Osteoblast (primary cell): ENCODE data around the gene IFT122. TPM values are rescaled to one million over a fixed set of nuclear protein-coding genes. Genes with fewer than 3 reads are reported as not detected.

ENCODE experiments used
- DNase-seq: peaks from one replicate; pipeline ENCODE4 v3.0.0; 2011; ENCODE audit warnings: low spot score, mixed read lengths; ENCODE audit not compliant: insufficient read length; ENCODE audit errors: missing footprints
- H2AFZ ChIP-seq: 2 replicates; pipeline ENCODE4 v1.6.0; 2011; ENCODE audit warnings: mild to moderate bottlenecking, low read length
- H3K27ac ChIP-seq: 2 replicates; pipeline ENCODE4 v1.5.1; 2011; ENCODE audit warnings: mild to moderate bottlenecking, low read depth, low read length, moderate library complexity
- H3K27me3 ChIP-seq: 2 replicates; pipeline ENCODE4 v1.6.0; 2012; ENCODE audit warnings: mild to moderate bottlenecking, control low read depth, inconsistent platforms, low read length, moderate library complexity; ENCODE audit not compliant: insufficient read depth
- H3K36me3 ChIP-seq: 2 replicates; pipeline ENCODE4 v1.5.1; 2011; ENCODE audit warnings: mild to moderate bottlenecking, low read length, control low read depth, moderate library complexity; ENCODE audit not compliant: insufficient read depth
- H3K4me1 ChIP-seq: 2 replicates; pipeline ENCODE4 v1.5.1; 2011; ENCODE audit warnings: mild to moderate bottlenecking, low read length, control low read depth, moderate library complexity; ENCODE audit not compliant: insufficient read depth
- H3K4me2 ChIP-seq: 2 replicates; pipeline ENCODE4 v1.6.0; 2011; ENCODE audit warnings: mild to moderate bottlenecking, low read length; ENCODE audit not compliant: insufficient read depth
- H3K4me3 ChIP-seq: fragments of 200-600 bp; sonication (generic); 3 replicates; pipeline ENCODE4 v1.5.1; 2012; ENCODE audit warnings: mild to moderate bottlenecking, low read length, inconsistent platforms; ENCODE audit not compliant: insufficient read depth
- H3K79me2 ChIP-seq: 2 replicates; pipeline ENCODE4 v1.6.0; 2012; ENCODE audit warnings: mild to moderate bottlenecking, low read length, control low read depth, inconsistent platforms; ENCODE audit not compliant: insufficient read depth
- H3K9me3 ChIP-seq: 2 replicates; pipeline ENCODE4 v1.5.1; 2011; ENCODE audit warnings: low read depth, low read length, control low read depth
- H4K20me1 ChIP-seq: 2 replicates; pipeline ENCODE4 v1.6.0; 2012; ENCODE audit warnings: mild to moderate bottlenecking, low read length, control low read depth; ENCODE audit not compliant: insufficient read depth
- CTCF ChIP-seq: IDR thresholded peaks from 2 replicates; pipeline ENCODE4 v1.5.1; 2011; ENCODE audit warnings: mild to moderate bottlenecking, low read depth, low read length, moderate library complexity; ENCODE audit errors: extremely low read depth
- total RNA-seq: library from RNA; depleted of rRNA; stranded (reverse); fragments of >200 nt; gene quantifications from 2 replicates; pipeline ENCODE4 v1.2.3, GENCODE V29; 2012

Gene IFT122
- total RNA-seq, 1 donor: 30.4 TPM

GRCh38 chr3:129552287-129553050 is 112.4 kb downstream of the IFT122 start:
- H3K4me3 ChIP-seq: no peak overlapping the region
- no peak overlapping the region for H3K4me2 ChIP-seq
- no peaks in the 10 kb centered on the region for H3K9me3 ChIP-seq
- DNase-seq: no peak
- no peaks in the 10 kb centered on the region for H3K4me1 ChIP-seq
- TF ChIP-seq CTCF: no peak
- no peaks in the 10 kb centered on the region for H3K79me2 ChIP-seq
- H2AFZ ChIP-seq: no peak overlapping the region
- no peaks in the 10 kb centered on the region for H4K20me1 ChIP-seq
- no peaks in the 10 kb centered on the region for H3K27me3 ChIP-seq
- H3K27ac ChIP-seq: no peak overlapping the region
- H3K36me3 ChIP-seq: peaks cover 19% of the 10 kb centered on the region

- H3K9me3 ChIP-seq: no peaks in the 10 kb centered on the region
- peaks cover 5% of the 10 kb centered on the region for H3K4me1 ChIP-seq
These were observed 113.1 kb downstream of the IFT122 start for GRCh38 chr3:129553171-129553570.

GRCh38 chr3:129553719-129554118 is 113.7 kb downstream of the IFT122 start:
- Histone ChIP-seq H3K4me2 (no peak overlapping the region), H3K9me3 (no peaks in the 10 kb centered on the region), H4K20me1 (no peaks in the 10 kb centered on the region), H3K79me2 (no peaks in the 10 kb centered on the region), H2AFZ (no peak overlapping the region), H3K27me3 (no peaks in the 10 kb centered on the region), H3K27ac (no peak overlapping the region), H3K4me3 (no peak overlapping the region), H3K36me3 (peaks cover 31% of the 10 kb centered on the region), H3K4me1 (peaks cover 10% of the 10 kb centered on the region)
- TF ChIP-seq CTCF: no peak
- no peak for DNase-seq

More at GRCh38 chr3:129553171-129553570, 113.1 kb downstream of the IFT122 start:
- Histone ChIP-seq H2AFZ (no peak overlapping the region), H3K79me2 (no peaks in the 10 kb centered on the region), H3K36me3 (peaks cover 26% of the 10 kb centered on the region), H3K27me3 (no peaks in the 10 kb centered on the region), H3K27ac (no peak overlapping the region), H3K4me3 (no peak overlapping the region), H3K4me2 (no peak overlapping the region), H4K20me1 (no peaks in the 10 kb centered on the region)
- no peak for TF ChIP-seq CTCF
- no peak for DNase-seq

GRCh38 chr3:129554356-129555152 is 114.5 kb downstream of the IFT122 start:
- no peaks in the 10 kb centered on the region for H3K27me3 ChIP-seq
- no peak overlapping the region for H3K27ac ChIP-seq
- no peak overlapping the region for H3K4me2 ChIP-seq
- H3K9me3 ChIP-seq: no peaks in the 10 kb centered on the region
- no peak overlapping the region for H3K4me3 ChIP-seq
- H3K79me2 ChIP-seq: peaks cover 3% of the 10 kb centered on the region
- H3K4me1 ChIP-seq: peaks cover 19% of the 10 kb centered on the region
- no peaks in the 10 kb centered on the region for H4K20me1 ChIP-seq
- no peak for TF ChIP-seq CTCF
- H3K36me3 ChIP-seq: peaks cover 39% of the 10 kb centered on the region
- DNase-seq: no peak
- H2AFZ ChIP-seq: no peak overlapping the region
